Suppressor macrophage (primary cell): ENCODE data around the gene REPS2.
A peak's percentile ranks its signal among the peaks of the same experiment; 100 is the strongest.
"Not testable (repeated sequence)": the region's sequence is repeated elsewhere in the genome, so short reads cannot be mapped to it uniquely, and the experiment has no call there.

Experiments used
- DNase-seq, 4 experiments: peaks; one replicate each; pipeline ENCODE4 v3.0.0-alpha.2; 2020 to 2022

REPS2 gene

DNA sequence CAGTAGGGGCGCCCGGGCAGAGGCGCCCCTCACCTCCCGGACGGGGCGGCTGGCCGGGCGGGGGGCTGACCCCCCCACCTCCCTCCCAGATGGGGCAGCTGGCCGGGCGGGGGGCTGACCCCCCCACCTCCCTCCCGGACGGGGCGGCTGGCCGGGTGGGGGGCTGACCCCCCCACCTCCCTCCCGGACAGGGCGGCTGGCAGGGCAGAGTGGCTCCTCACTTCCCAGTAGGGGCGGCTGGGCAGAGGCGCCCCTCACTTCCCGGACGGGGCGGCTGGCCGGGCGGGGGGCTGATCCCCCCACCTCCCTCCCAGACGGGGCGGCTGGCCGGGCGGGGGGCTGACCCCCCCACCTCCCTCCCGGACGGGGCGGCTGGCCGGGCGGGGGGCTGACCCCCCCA is 18.5 kb downstream of the REPS2 start:
- not testable (repeated sequence) for DNase-seq

DNA sequence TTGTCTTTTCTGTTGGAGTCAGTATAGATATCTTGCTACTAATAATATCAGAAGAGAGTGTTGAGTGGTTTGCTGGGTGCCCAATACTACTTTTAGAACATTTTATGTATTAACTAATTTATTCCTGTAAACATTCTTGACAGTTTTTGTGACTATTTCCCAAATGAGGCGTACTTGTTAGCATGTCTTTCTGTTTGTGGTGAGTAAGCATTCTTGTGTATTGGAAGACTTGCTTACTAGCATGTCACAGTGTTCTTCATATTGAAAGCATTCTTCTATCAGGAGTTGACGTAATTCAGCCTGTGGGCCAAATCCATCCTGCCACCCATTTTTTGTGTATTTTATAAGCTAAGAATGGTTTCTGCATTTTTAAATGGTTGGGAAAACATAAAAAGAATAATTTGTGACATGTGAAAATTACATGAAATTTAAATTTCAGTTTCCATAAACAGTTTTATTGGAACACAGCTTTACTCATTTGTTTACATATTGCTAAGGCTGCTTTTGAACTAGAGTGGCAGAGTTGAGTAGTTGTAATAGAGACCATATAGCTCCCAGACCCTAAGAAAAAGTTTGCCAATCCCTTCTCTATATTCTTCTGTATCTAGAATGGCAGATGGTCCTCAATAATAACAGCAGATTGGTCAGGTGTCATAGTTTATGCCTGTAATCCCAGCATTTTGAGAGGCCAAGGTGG is 20.4 kb downstream of the REPS2 start:
- DNase-seq = no peak

DNA sequence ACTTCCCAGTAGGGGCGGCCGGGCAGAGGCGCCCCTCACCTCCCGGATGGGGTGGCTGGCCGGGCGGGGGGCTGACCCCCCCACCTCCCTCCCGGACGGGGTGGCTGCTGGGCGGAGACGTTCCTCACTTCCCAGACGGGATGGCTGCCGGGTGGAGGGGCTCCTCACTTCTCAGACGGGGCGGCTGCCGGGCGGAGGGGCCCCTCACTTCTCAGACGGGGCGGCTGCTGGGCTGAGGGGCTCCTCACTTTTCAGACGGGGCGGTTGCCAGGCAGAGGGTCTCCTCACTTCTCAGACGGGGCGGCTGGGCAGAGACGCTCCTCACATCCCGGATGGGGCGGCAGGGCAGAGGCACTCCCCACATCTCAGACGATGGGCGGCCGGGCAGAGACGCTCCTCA is 22.3 kb downstream of the REPS2 start:
- not testable (repeated sequence) for DNase-seq

DNA sequence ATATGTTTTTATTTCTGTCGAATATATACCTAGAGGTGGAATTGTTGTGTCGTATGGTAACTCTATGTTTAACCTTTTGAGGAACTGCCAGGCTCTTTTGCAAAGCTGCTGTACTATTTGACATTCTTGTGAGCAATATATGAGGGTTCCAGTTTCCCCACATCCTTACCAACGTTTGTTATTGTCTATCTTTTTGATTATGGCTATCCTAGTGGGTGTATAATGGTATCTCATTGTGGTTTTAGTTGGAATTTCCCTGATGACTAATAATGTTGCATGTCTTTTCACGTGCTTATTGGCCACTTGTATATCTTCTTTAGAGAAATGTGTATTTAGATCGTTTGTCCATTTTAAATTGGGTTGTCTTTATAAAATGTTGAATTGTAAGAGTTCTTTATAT is 24.5 kb downstream of the REPS2 start:
- DNase-seq = peak in 2 of 4 experiments; percentile 43

DNA sequence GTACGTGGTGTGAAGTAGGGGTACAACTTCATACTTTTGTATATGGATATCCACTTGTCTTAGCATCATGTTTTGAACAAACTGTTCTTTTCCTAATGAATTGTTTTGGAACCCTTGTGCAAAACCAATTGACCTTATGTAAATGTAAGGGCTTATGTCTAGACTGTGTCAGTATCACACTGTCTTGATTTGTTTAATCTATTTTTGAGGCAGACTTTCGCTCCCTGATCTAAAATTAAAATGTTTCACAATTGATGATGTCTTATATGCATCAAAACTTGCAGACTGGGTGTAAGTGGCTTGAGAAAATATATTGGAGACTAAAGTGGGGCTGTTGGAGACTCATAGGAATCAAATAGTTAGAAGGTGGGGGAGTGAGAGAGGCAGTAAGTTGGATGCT is 25.2 kb downstream of the REPS2 start:
- DNase-seq = no peak

DNA sequence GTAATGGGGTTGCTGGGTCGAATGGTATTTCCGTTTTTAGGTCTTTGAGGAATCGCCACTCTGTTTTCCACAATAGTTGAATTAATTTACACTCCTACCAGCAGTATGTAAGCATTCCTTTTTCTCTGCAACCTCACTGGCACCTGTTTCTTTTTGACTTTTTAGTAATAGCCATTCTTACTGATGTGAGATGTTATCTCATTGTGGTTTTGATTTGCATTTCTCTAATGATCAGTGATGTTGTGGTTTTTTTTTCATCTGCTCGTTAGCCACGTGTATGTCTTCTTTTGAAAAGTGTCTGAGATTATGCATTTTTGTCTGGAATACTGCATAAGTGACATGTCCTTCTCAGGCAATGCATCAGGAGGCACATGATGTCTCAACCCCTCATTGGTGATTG is 28.8 kb downstream of the REPS2 start:
- no peak for DNase-seq

DNA sequence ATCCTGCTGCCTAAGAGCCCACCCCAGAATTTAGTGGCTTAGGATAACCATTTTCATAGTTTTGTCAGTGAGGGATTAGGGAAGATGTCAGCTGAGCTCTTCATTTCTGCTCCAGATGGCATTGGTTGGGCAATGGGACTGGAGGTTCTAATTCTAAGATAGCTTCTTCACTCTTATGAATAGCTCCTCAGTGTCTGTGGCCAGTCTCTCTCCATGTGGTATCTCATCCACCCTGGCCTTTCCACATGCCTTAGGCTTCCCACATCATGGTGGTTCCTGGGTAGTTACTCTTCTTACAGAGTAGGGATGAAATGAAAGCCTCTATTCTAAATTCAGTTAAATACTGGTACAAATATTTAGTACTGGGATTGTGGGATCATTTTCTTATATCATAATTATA is 31.3 kb downstream of the REPS2 start:
- DNase-seq = no peak

DNA sequence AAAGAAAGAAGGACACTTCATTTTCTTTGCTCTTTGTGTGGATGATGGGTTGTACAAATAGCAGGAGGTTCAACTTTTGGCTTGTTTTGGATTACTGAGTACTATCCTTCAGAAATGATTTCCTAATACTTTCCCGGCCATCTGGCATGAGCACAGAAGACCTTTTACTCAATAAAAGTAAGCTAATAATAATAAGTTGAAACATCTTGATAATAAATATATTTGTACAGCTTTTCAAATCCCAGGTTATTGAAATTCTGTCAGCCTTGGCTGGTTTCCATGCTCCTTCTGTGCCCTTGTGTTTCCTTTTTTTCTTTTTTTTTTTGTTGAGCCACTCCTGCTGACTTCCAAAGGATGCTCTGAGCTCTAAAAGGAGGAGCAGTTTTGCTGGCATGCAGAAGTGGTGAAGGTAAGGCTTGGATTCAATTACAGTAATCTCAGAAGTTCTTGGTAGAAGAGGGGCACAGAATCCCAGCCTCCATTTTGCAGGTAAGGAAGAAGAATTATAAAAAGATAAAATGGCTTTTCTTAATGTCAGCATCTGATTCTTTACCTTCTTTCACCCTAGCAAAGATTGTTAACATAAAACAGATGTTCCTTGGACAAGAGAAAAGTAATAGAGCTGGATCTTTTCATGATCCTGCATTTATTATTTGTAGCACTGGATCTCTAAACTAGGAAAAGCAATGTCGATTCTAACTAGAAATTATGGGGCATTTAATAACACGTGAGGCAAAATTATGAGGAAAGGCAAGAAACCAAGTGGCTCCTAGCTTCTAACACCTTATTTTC is 31.9 kb downstream of the REPS2 start:
- DNase-seq = no peak

DNA sequence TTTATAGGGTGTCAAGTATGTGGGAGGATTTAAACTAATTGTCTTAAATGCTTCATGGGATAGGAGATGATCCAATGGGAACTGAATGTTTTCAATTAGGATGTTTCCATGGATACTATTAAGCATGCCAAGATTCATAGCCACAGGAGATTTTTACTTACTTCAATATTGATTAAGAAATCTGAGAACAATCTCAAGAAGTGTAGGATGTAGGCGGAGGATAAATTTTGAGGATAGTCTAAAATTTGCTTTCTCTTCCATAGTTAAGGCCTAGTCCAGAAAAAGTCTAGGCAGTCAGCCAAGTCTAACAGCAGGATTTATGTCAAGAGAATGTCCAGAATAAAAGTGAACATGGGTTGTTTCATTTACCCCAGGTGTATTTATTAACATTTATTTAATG is 32.8 kb downstream of the REPS2 start:
- DNase-seq = no peak

DNA sequence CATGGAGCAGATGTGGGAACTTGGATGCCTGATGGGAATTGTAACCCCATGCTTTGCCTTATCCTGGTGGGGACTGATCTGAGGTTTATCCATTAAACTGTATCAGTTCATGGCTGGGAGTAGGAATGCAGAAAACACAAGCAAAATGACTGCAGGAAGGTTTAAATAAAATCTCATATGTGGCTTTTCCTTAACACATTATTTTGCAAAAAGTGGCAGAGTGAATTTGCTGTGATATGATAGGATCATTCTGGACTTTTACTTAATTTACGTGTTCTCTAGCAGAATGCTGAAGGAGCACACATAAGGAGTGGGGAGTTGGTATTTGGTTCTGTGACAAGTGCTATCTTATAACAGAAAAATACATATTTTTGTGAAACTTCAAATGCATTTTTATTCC is 34.8 kb downstream of the REPS2 start:
- no peak for DNase-seq

DNA sequence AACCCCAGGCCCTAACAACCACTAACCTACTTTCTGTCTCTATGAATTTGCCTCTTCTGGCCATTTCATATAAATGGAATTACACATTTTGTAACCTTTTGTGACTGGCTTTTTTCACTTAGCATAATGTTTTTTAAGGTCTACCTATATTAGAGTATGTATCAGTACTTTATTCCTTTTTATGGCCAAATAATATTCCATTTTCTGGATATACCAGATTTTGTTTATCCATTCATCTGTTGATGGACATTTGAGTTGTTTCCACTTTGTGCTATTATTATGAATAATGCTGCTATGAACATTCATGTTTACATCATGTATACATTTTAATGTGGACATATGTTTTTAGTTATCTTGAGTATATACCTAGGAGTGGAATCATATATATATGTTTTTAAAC is 35.5 kb downstream of the REPS2 start:
- no peak for DNase-seq

DNA sequence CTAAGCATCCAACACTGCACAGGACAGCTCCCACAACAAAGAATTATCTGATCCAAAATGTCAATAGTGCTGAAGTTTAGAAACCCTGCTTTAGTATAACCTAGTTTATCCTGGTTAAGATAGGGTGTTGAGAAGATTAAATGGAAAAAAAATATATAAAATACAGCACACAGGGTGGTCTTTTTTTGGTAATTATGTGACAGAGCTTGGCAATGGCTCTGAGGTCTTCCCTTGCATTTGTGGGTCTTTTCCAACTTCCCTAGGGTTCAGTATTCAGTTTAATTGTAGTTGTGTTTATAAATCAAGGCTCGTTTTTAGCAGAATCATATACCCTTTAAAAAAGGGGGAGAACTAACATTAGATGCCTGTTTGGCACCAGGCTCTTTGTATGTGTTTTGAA is 36.6 kb downstream of the REPS2 start:
- no peak for DNase-seq

DNA sequence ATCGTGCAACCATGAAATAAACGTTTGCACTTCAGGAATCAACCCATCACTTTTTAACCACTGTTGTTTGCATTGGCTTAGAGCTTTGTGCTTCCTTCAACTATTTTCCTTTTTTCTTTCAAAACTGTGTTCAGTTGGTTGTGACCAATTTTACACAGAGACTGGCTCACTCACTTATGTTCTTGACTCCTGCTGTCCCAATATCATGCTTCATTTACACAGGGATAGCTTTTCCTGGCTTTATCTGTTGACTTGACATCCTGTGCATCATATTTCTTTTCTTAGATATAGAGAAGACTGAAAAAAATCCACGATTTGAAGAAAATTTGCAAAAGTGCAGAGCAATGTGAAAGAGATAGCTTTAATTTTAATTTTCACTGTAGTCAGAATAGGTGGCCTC is 38.8 kb downstream of the REPS2 start:
- DNase-seq = no peak

DNA sequence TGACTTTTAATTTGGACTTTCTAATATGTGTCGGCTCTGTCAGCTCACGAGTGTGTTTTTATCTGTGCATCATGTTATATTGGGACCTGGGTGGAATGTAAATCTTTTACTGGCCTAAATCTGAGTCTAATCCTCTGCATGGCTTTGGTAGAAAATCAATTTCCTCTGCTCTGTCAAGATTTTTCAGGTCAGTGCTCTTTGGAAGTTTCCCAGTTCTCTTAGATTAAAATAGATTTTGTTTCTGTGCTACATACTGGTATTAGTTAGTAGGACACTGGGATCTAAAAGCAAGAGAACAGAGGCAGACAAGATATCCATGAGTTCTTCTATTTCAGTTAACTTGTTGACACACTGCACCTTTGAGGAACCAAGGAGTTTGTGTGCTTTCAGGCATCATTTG is 39.7 kb downstream of the REPS2 start:
- DNase-seq = no peak

DNA sequence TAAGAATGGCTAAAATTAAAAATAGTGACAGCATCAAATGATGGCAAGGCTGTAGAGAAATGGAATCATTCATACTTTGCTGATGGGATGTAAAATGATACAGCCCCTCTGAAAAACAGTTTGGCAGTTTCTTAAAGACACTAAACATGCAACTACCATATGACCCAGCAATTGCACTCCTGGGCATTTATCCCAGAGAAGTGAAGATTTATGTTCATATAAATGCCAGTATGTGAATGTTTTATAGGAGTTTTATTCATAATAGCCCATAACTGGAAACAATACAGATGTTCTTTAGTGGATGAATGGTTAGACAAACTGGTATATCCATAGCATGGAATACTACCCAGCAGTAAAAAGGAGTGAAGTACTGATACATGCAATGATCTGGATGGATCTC is 43.3 kb downstream of the REPS2 start:
- no peak for DNase-seq

DNA sequence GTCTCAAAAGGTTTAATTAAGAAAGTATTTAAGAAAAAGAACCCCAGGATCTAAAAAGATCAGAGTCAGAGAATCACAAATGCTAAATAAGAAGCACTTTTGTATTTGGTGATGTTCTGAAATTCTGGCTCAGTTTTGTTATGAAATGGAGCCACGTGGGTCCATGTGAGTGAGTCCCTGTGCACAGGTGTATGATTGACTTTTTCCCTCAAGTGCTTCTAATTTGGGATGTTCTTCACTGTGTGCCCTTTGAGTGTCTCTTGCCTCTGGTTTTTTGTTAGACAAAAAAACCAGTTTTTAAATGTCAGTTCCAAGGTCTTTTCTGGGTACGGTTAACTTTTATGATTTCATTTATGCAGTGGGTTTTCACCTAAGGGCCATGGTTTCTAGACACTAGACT is 44.4 kb downstream of the REPS2 start:
- DNase-seq = no peak

DNA sequence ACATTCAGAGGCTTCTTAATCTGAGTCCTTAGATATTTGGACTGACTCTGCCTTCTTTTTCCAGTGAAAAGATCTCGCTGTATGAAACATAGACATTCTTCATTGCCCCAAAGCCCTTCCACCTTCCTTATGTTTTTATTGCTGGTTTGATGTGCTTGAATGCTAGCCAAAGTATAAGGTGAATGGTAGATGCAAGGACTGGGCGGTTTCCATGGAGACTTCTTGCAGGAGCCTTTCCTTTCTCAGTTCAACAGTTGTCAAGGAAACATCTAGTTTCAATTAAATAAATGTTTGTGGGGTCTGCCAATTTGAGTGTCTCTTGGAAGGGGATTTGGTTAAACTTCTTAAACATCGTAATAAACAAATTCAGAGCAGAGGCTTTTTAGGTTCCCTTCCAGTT is 46.0 kb downstream of the REPS2 start:
- no peak for DNase-seq

DNA sequence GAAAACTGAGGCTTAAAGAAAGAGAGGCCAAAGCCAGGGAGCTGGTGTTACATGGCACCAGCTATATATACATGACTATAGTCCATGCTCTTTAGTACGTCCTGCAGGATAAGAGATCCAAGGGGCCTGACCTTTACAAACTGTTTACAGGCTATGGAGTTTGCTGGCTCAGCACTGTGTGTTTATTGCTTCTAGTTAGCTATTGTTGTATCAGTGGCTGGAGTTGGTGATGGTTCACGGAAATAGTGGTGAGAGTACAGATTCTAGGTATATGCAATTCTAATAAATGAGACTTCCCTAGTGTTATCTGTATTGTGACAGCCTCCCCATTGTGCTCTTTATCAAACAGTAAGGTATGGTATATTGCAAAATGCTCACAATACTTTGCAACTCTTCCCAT is 46.5 kb downstream of the REPS2 start:
- no peak for DNase-seq

DNA sequence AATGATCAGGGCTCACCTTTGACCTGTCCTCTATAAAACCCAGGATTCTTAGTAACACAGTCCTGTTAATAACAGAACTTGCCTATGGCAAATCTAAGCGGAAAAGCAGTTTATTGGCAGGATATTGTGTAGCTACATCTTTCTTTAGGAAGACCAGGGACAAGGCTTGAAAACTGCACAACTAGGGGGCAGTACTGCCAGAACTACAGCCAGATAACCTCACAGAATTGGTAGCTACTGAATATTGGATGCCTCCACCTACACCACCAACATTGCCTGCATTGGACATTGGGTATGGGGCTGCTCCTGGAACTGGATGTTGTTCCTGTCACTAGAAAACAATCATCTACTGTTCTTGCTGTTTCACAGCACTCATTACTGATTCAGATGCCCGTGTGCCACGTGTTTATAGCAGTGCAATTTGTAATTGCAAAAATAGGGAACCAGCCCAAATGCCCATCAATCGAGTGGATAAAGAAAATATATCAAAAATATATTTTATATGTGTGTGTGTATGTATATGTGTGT is 47.4 kb downstream of the REPS2 start:
- no peak for DNase-seq

DNA sequence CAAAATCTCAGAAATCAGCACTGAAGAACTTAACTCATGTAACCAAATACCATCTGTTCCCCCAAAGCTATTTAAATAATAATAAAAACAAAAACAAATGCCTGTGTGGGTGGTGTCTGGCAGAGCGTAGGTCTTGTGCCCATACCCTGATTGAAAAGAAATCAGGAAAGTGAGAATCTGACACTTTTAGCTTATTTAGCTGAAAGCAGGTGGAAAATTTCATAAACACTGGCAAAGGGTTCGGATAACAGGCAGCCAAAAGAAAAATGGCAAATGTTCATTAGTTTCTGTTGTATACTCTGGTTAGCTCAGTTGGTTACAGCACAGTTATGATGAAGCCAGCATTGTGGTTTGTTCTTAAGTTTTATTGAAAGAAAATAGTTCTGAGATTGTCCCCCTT is 48.3 kb downstream of the REPS2 start:
- no peak for DNase-seq

DNA sequence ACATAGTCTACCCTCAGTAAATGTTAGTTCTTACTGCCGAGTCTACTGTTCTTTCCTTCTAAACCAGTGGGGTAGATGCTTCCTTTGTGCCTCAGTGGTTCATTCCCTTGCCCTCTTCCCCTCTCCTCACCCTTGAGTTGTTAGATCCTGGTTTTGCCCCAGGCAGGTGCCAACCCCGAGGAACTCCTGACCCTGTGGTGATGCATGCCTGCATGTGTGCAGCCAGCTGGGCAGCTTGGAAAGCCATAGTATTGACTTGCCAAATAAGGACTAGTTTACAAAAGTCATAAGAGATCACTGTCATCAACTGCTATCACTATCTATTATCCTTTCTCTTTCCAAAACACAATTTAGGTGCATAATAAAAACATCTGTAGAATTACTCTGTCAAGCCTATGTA is 50.9 kb downstream of the REPS2 start:
- no peak for DNase-seq

DNA sequence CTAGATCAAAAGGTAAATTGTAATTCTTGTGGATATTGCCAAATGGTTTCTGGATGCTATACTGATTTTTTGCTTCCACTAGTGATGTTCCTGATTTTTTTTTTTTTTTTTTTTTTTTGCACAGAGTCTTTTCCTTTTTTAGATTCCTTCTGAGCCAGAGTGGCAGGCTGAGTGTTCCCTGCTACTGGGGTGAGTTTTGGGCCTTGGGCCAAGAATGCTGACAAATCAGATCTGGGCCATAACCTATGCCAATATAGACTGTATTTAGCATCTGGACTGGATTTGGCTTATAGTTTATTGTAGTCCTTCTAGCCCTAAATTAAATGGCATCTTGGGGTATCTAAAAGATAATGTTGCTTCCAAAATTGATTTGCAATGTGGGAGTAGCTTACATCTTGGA is 52.8 kb downstream of the REPS2 start:
- DNase-seq = no peak

DNA sequence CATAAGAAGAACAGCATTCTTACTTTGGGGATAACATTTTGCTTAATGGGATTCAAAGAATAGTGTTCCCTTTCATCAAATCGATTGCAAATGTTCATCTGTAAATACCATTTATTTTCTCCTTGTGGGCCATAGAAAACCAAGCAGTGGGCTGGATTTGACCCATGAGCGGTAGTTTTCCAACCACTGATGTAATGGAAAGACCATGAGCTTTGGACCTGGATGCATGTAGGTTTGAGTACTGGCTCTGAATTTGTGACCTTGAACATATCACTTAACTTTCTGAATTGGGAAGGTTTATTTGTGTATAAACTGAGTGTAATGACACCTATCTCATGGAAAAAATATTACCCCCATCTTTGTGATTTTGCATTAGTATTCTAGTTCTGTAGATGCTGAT is 54.3 kb downstream of the REPS2 start:
- DNase-seq = no peak

DNA sequence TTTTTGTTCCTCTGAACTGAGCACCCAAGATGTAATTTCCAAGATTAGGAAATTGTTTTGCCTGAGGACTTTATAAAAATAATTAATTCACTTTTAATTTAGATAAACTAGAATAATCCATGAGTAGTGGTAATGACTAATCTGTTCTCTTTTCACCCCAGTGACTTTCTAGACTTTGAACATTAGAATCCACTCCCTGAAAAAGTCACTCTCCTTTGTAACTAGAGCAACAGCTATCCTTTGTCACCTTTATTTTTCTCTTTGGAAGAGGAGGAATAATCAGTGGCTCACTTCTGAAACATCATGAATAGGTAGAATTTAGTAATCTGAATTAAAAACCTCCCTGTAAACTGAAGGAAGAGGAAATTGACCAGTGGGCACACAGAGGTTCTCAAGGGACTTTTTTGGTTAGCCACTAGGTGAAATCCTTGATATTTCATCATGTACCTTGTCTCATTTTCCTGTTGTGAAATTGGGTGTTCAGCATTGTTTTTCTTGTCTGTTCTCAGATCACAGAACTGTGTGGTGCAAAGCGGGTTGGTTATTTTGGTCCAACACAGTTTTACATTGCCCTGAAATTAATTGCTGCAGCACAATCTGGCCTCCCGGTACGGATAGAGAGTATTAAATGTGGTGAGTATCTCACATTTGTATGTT is 59.4 kb downstream of the REPS2 start:
- peak in 3 of 4 experiments; percentile 3 to 43 (median 32) for DNase-seq
